GM12872 (cell line): ENCODE results near the gene LDLRAD2.

Experiments
- CTCF ChIP-seq: IDR thresholded peaks from 3 replicates; pipeline ENCODE4 v1.5.1; 2011; ENCODE audit warnings: low read depth, mild to moderate bottlenecking, low read length, moderate library complexity; ENCODE audit not compliant: insufficient read depth

The LDLRAD2 gene

GRCh38 chr1:21839337-21840037, 27.4 kb downstream of the LDLRAD2 start:
- TF ChIP-seq CTCF, result no peak

DNA sequence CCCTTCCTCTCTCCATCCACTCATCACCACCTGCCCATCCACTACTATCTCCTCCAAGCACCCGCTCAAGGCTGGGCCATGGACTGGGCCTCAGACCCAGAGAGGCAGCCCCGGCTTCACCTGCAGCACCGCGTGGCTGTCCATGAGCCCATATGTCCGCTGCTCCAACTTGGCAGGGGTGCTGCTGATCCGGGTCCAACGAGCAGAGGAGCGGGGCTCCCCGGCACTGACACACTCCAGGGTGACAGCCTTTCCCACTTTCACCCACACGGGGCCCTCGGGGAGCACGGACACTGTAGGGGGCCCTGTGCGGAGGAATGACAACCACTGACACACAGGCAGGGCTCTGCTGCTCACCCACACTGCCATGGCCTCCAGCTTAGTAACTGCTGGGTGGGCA, 28.9 kb downstream of the LDLRAD2 start:
- TF ChIP-seq CTCF, result no peak

DNA sequence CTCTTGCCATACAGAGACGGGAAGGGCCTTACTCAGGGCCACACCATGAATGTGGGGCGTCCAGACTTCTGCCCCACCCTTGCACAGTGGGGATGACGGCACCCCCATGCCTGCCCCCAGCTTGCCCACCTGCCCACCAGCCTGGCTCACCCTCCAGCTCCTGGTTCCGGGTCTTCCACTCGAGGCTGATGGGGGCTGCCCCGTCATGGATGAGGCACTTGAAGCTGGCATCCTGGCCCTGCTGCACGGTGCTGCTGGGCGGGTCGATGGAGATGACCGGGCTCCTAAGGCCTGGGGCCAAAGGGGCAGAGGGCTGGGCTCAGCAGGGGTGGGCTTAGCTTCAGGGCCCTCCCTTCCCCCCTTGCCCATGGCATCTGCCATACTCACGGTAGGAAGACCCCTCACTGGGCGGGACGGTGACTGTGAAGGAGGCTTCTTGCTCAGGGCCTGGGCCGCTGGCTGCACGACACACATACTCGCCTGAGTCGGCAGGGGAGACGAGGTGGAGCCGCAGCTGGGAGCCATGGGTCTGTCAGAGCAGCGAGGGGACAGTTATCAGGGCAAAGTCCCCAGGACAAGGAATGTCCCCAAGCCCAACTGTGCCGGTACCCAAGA, 29.9 kb downstream of the LDLRAD2 start:
- TF ChIP-seq CTCF, result no peak

DNA sequence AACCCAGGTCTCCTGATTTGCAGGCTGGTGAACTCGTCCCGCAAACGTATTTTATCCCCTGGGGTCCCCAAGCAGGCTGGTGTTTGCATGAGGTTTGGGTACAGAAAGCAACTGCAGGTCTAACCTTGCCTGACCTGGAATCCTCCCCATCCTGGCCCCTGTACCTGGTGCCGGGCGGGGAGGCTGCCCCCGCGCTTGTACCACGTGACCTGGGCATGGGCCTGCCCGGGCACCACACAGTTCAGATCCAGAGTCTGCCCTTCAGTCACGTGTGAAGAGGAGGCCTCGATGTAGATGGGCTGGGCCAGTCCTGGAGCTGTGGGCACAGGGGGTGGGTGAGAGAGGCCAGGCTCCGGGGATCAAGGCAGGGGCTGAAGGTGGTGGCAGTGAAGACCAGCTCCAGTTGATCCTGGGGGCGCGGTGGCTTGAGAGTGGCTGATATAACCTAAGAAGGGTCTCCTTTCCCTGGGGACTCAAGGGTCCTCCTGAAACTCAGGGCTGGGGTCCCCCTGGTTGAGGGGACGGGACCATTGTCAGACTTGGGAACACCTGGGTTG, 30.6 kb downstream of the LDLRAD2 start:
- no peak for TF ChIP-seq CTCF

- TF ChIP-seq CTCF, result no peak
Observed at GRCh38 chr1:21843208-21843607, 31.1 kb downstream of the LDLRAD2 start.

- TF ChIP-seq CTCF, result no peak
Observed at GRCh38 chr1:21843996-21844395, 31.9 kb downstream of the LDLRAD2 start.

GRCh38 chr1:21845646-21846641, 33.9 kb downstream of the LDLRAD2 start:
- TF ChIP-seq CTCF, result no peak
